DMS 273 (cell line): ENCODE data around the gene RHBDL1.
A peak's percentile ranks its signal among the peaks of the same experiment; 100 is the strongest.
"Not testable (repeated sequence)": the region's sequence is repeated elsewhere in the genome, so short reads cannot be mapped to it uniquely, and the experiment has no call there.

Source experiments
- DNase-seq: peaks from one replicate; lab custom pipeline; 2025; ENCODE audit not compliant: unreplicated experiment; lab: John Stamatoyannopoulos, UW

Gene RHBDL1

GRCh38 chr16:684071-684794 lies 8.8 kb downstream of the RHBDL1 start, which contains the start of gene JMJD8:
JMJD8 (minus strand) TSS chr16:684334; CDS start chr16:684319, 15 bp downstream.
- peak; percentile 99 for DNase-seq

GRCh38 chr16:684961-685696 lies 9.7 kb downstream of the RHBDL1 start:
- no peak for DNase-seq

- peak; percentile 59 for DNase-seq
These were observed 10.5 kb downstream of the RHBDL1 start for GRCh38 chr16:685967-686366.

- DNase-seq, result no peak
These were observed 11.2 kb downstream of the RHBDL1 start for GRCh38 chr16:686459-687260.

GRCh38 chr16:687499-687898 lies 12.0 kb downstream of the RHBDL1 start:
- no peak for DNase-seq

GRCh38 chr16:689175-689897 lies 13.9 kb downstream of the RHBDL1 start:
- DNase-seq, result no peak

GRCh38 chr16:691242-691641 lies 15.8 kb downstream of the RHBDL1 start:
- not testable (repeated sequence) for DNase-seq

GRCh38 chr16:692356-693108 lies 17.1 kb downstream of the RHBDL1 start:
- no peak for DNase-seq

- DNase-seq, result no peak
These were observed 17.9 kb downstream of the RHBDL1 start for GRCh38 chr16:693364-693763.

- DNase-seq, result no peak
These were observed 18.3 kb downstream of the RHBDL1 start for GRCh38 chr16:693766-694165.

GRCh38 chr16:694187-694862 lies 18.9 kb downstream of the RHBDL1 start:
- no peak for DNase-seq

GRCh38 chr16:694863-695354 lies 19.4 kb downstream of the RHBDL1 start:
- no peak for DNase-seq

GRCh38 chr16:695355-696089 lies 20.1 kb downstream of the RHBDL1 start:
- DNase-seq, result no peak

- DNase-seq, result no peak
These were observed 23.6 kb downstream of the RHBDL1 start for GRCh38 chr16:698911-699671.

GRCh38 chr16:700684-701584 lies 25.5 kb downstream of the RHBDL1 start:
- DNase-seq, result no peak

- DNase-seq, result no peak
These were observed 26.9 kb downstream of the RHBDL1 start for GRCh38 chr16:702341-702740.

GRCh38 chr16:703406-703805 lies 27.9 kb downstream of the RHBDL1 start:
- no peak for DNase-seq
